GM23338 (cell line): ENCODE data around the gene LYSMD1. TPM values are rescaled to one million over a fixed set of nuclear protein-coding genes. Genes with fewer than 3 reads are reported as not detected.

ENCODE experiments used
- ATAC-seq: fragments of 200-7000 bp; cut with Tn5 transposase; 3 replicates; pipeline ENCODE4 v1.9.1; 2020
- DNase-seq: peaks from one replicate; pipeline ENCODE4 v3.0.0-alpha.2; 2015; ENCODE audit warnings: low spot score
- H2AFZ ChIP-seq: fragments of 200-600 bp; sonication (generic); 2 replicates; pipeline ENCODE4 v1.8.0; 2016; ENCODE audit warnings: antibody characterized with exemption, mild to moderate bottlenecking, moderate library complexity
- H3F3A ChIP-seq: fragments of 200-600 bp; sonication (generic); replicated peaks from 2 replicates; pipeline ENCODE4 v1.8.0; 2017; ENCODE audit warnings: antibody characterized with exemption, mixed run types, low read depth
- H3K27ac ChIP-seq: fragments of 200-600 bp; sonication (generic); 2 replicates; pipeline ENCODE4 v1.6.1; 2016; ENCODE audit warnings: low read depth
- H3K27me3 ChIP-seq: fragments of 200-600 bp; sonication (generic); 2 replicates; pipeline ENCODE4 v1.8.0; 2016; ENCODE audit warnings: mild to moderate bottlenecking, mixed run types, moderate library complexity; ENCODE audit not compliant: insufficient read depth
- H3K36me3 ChIP-seq: fragments of 200-600 bp; sonication (generic); 2 replicates; pipeline ENCODE4 v1.8.0; 2016; ENCODE audit warnings: mild to moderate bottlenecking; ENCODE audit not compliant: insufficient read depth
- H3K4me1 ChIP-seq: fragments of 200-600 bp; sonication (generic); 2 replicates; pipeline ENCODE4 v1.8.0; 2016; ENCODE audit warnings: mild to moderate bottlenecking, moderate library complexity; ENCODE audit not compliant: insufficient read depth
- H3K4me2 ChIP-seq: fragments of 200-600 bp; sonication (generic); 2 replicates; pipeline ENCODE4 v1.7.1; 2017; ENCODE audit warnings: mixed run types
- H3K4me3 ChIP-seq: fragments of 200-600 bp; sonication (generic); 2 replicates; pipeline ENCODE4 v1.6.1; 2016; ENCODE audit warnings: mixed run types
- H3K79me2 ChIP-seq: fragments of 200-600 bp; sonication (generic); replicated peaks from 2 replicates; pipeline ENCODE4 v1.8.0; 2017; ENCODE audit warnings: mild to moderate bottlenecking; ENCODE audit not compliant: insufficient read depth
- H3K9me2 ChIP-seq: fragments of 200-600 bp; sonication (generic); 2 replicates; pipeline ENCODE4 v1.8.0; 2017; ENCODE audit not compliant: insufficient read depth
- H4K20me1 ChIP-seq: fragments of 200-600 bp; sonication (generic); replicated peaks from 2 replicates; pipeline ENCODE4 v1.8.0; 2017; ENCODE audit warnings: mild to moderate bottlenecking; ENCODE audit not compliant: insufficient read depth
- H3K27ac Mint-ChIP-seq: 2 replicates; pipeline ENCODE4 v1.8.0; 2020; ENCODE audit warnings: inconsistent platforms, mild to moderate bottlenecking, moderate library complexity, mixed read lengths
- H3K27me3 Mint-ChIP-seq: 3 replicates; pipeline ENCODE4 v1.8.0; 2022; ENCODE audit warnings: low read depth, mild to moderate bottlenecking, moderate library complexity, mixed read lengths, inconsistent platforms; ENCODE audit not compliant: insufficient read depth, poor library complexity
- H3K36me3 Mint-ChIP-seq: 3 replicates; pipeline ENCODE4 v1.8.0; 2021; ENCODE audit warnings: low read depth, mild to moderate bottlenecking, inconsistent platforms, moderate library complexity, mixed read lengths
- H3K4me1 Mint-ChIP-seq: 3 replicates; pipeline ENCODE4 v1.8.0; 2020; ENCODE audit warnings: mild to moderate bottlenecking, inconsistent platforms, mixed read lengths
- H3K4me3 Mint-ChIP-seq: 3 replicates; pipeline ENCODE4 v1.8.0; 2021; ENCODE audit warnings: moderate library complexity, mild to moderate bottlenecking, inconsistent platforms, mixed read lengths
- H3K9me3 Mint-ChIP-seq: 3 replicates; pipeline ENCODE4 v1.8.0; 2020; ENCODE audit warnings: moderate library complexity, mild to moderate bottlenecking, inconsistent platforms, mixed read lengths
- CREB1 ChIP-seq: fragments of 250-450 bp; sonication (Bioruptor Pico); IDR thresholded peaks from 2 replicates; pipeline ENCODE4 v1.5.0; 2020; ENCODE audit warnings: low read depth, mild to moderate bottlenecking, moderate library complexity
- EZH2 ChIP-seq: fragments of 200-600 bp; sonication (generic); IDR thresholded peaks from one replicate; pipeline ENCODE4 v1.8.0; 2017; ENCODE audit warnings: antibody characterized with exemption, mild to moderate bottlenecking, low read depth; ENCODE audit not compliant: unreplicated experiment
- EZH2phosphoT487 ChIP-seq: fragments of 200-600 bp; sonication (generic); IDR thresholded peaks from one replicate; pipeline ENCODE4 v1.8.1; 2018; ENCODE audit warnings: antibody characterized with exemption; ENCODE audit not compliant: unreplicated experiment
- JUNB ChIP-seq: IDR thresholded peaks from one replicate; pipeline ENCODE4 v1.6.1; 2016; ENCODE audit warnings: antibody characterized with exemption; ENCODE audit not compliant: unreplicated experiment
- NANOG ChIP-seq: IDR thresholded peaks from 2 replicates; pipeline ENCODE4 v1.6.1; 2016; ENCODE audit warnings: antibody characterized with exemption, borderline replicate concordance
- POLR2AphosphoS5 ChIP-seq: IDR thresholded peaks from 2 replicates; pipeline ENCODE4 v1.6.1; 2016; ENCODE audit warnings: antibody characterized with exemption, low read depth
- REST ChIP-seq: IDR thresholded peaks from one replicate; pipeline ENCODE4 v1.6.1; 2018; ENCODE audit warnings: antibody characterized with exemption; ENCODE audit not compliant: unreplicated experiment
- STAT1 ChIP-seq: IDR thresholded peaks from one replicate; pipeline ENCODE4 v1.6.1; 2016; ENCODE audit warnings: antibody characterized with exemption; ENCODE audit not compliant: unreplicated experiment
- ZNF114 ChIP-seq: fragments of 250-450 bp; sonication (Bioruptor Pico); IDR thresholded peaks from 2 replicates; pipeline ENCODE4 v1.5.0; 2020; ENCODE audit warnings: mild to moderate bottlenecking, moderate library complexity
- ZNF331 ChIP-seq: fragments of 250-450 bp; sonication (Bioruptor Pico); IDR thresholded peaks from 2 replicates; pipeline ENCODE4 v1.5.0; 2020; ENCODE audit warnings: low read depth, mild to moderate bottlenecking, moderate library complexity
- ZNF462 ChIP-seq: fragments of 250-450 bp; sonication (Bioruptor Pico); IDR thresholded peaks from 2 replicates; pipeline ENCODE4 v1.5.0; 2020; ENCODE audit warnings: mild to moderate bottlenecking, moderate library complexity
- polyA plus RNA-seq: library from polyadenylated mRNA; unstranded; fragments of >200 nt; fragmentation: Nextera tagmentation; extraction: Ambion mirVana; gene quantifications from 2 replicates; pipeline ENCODE4 v1.2.1, GENCODE V29; 2016
- total RNA-seq: library from RNA; depleted of rRNA; stranded (reverse); fragments of >200 nt; shearing (Covaris generic); gene quantifications from 2 replicates; pipeline ENCODE4 v1.2.3, GENCODE V29; 2014
- TF ChIP-seq, protein P1 (sequence below): IDR thresholded peaks from 2 replicates; pipeline ENCODE4 v1.6.1; 2016; ENCODE audit warnings: antibody characterized with exemption
- TF ChIP-seq, protein P2 (sequence below), 2 experiments: fragments of 200-600 bp in 1 of 2; sonication (generic) in 1 of 2; conservative IDR thresholded peaks; 2 replicates each; pipeline versions ENCODE4 v1.5.1 to v1.6.1; 2016 to 2017; ENCODE audit warnings: antibody characterized with exemption in 2 of 2, low read depth in 2 of 2, mild to moderate bottlenecking in 2 of 2, moderate library complexity in 1 of 2

LYSMD1 gene
- total and polyA plus RNA-seq, 2 experiments from 2014 or later = 3.6 to 6.4 TPM

GRCh38 chr1:151131701-151132334 is 33.9 kb downstream of the LYSMD1 start:
- DNase-seq (peak; percentile 69), ATAC-seq (peak; percentile 60)
- Histone ChIP-seq H3K4me2 (peak overlapping the region; percentile 100), H3K4me3 (peak overlapping the region; percentile 88), H3K79me2 (no peaks in the 10 kb centered on the region), H3F3A (peaks cover 4% of the 10 kb centered on the region; the same call in 1 of the 2 replicates), H3K27ac (no peak overlapping the region), H3K9me2 (no peaks in the 10 kb centered on the region), H3K27me3 (peaks cover 38% of the 10 kb centered on the region), H2AFZ (peak overlapping the region; percentile 77), H4K20me1 (no peaks in the 10 kb centered on the region; the same call in 1 of the 2 replicates), H3K4me1 (peaks cover 15% of the 10 kb centered on the region; the same call in 1 of the 2 replicates), H3K36me3 (no peaks in the 10 kb centered on the region)
- H3K36me3 Mint-ChIP-seq = peaks cover 23% of the 10 kb centered on the region
- TF ChIP-seq STAT1 = no peak
- no peak for TF ChIP-seq EZH2phosphoT487
- no peak for TF ChIP-seq ZNF114 (CRISPR knock-in tag)
- no peak for TF ChIP-seq JUNB
- TF ChIP-seq EZH2 = no peak
- TF ChIP-seq, protein P1, sequence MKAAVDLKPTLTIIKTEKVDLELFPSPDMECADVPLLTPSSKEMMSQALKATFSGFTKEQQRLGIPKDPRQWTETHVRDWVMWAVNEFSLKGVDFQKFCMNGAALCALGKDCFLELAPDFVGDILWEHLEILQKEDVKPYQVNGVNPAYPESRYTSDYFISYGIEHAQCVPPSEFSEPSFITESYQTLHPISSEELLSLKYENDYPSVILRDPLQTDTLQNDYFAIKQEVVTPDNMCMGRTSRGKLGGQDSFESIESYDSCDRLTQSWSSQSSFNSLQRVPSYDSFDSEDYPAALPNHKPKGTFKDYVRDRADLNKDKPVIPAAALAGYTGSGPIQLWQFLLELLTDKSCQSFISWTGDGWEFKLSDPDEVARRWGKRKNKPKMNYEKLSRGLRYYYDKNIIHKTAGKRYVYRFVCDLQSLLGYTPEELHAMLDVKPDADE = no peak
- TF ChIP-seq CREB1 = no peak
- TF ChIP-seq ZNF462 (CRISPR knock-in tag) = no peak
- no peak for TF ChIP-seq REST
- TF ChIP-seq, protein P2, sequence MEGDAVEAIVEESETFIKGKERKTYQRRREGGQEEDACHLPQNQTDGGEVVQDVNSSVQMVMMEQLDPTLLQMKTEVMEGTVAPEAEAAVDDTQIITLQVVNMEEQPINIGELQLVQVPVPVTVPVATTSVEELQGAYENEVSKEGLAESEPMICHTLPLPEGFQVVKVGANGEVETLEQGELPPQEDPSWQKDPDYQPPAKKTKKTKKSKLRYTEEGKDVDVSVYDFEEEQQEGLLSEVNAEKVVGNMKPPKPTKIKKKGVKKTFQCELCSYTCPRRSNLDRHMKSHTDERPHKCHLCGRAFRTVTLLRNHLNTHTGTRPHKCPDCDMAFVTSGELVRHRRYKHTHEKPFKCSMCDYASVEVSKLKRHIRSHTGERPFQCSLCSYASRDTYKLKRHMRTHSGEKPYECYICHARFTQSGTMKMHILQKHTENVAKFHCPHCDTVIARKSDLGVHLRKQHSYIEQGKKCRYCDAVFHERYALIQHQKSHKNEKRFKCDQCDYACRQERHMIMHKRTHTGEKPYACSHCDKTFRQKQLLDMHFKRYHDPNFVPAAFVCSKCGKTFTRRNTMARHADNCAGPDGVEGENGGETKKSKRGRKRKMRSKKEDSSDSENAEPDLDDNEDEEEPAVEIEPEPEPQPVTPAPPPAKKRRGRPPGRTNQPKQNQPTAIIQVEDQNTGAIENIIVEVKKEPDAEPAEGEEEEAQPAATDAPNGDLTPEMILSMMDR (conservative IDR thresholded peaks at IDR 0.05; ENCODE audit: low read depth in 2 of 2) = no peak
- TF ChIP-seq POLR2AphosphoS5 = no peak
- no peak for TF ChIP-seq ZNF331 (CRISPR knock-in tag)
- TF ChIP-seq NANOG = no peak
- peak overlapping the region; percentile 71; the same call in 1 of the 2 replicates for H3K27ac Mint-ChIP-seq
- H3K4me3 Mint-ChIP-seq = peak overlapping the region; percentile 80
- H3K4me1 Mint-ChIP-seq = peaks cover 18% of the 10 kb centered on the region
- no peaks in the 10 kb centered on the region for H3K9me3 Mint-ChIP-seq
- peaks cover 41% of the 10 kb centered on the region for H3K27me3 Mint-ChIP-seq
